Stimulated activated CD4-positive, alpha-beta T cell treated with anti-CD3 and anti-CD28 coated beads, Interleukin-2, amount 100 ng/mL, for 4 hours (primary cell): Measurements from ENCODE around the gene FAM219A.
"Not testable (repeated sequence)": the region's sequence is repeated elsewhere in the genome, so short reads cannot be mapped to it uniquely, and the experiment has no call there.

Experiments used
- DNase-seq: peaks from one replicate; pipeline ENCODE4 v3.0.0-alpha.2; 2020; ENCODE audit warnings: low read depth

The FAM219A gene

DNA sequence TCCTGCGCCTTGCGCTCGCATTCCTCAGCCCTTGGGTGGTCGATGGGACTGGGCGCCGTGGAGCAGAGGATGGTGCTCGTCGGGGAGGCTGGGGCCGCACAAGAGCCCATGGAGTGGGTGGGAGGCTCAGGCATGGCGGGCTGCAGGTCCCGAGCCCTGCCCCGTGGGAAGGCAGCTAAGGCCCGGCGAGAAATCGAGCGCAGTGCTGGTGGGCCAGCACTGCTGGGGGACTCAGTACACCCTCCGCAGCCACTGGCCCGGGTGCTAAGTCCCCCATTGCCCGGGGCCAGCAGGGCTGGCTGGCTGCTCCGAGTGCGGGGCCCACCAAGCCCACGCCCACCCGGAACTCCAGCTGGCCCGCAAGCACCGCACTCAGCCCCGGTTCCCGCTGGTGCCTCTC, 24.4 kb upstream of the FAM219A start:
- DNase-seq: not testable (repeated sequence)

DNA sequence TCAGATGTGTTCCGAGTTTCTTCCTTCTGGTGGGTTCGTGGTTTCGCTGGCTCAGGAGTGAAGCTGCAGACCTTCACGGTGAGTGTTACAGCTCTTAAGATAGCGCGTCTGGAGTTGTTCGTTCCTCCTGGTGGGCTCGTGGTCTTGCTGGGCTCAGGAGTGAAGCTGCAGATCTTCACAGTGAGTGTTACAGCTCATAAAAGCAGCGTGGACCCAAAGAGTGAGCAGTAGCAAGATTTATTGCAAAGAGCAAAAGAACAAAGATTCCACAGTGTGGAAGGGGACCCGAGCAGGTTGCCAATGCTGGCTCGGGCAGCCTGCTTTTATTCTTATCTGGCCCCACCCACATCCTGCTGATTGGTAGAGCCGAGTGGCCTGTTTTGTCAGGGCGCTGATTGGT, 23.2 kb upstream of the FAM219A start:
- not testable (repeated sequence) for DNase-seq

DNA sequence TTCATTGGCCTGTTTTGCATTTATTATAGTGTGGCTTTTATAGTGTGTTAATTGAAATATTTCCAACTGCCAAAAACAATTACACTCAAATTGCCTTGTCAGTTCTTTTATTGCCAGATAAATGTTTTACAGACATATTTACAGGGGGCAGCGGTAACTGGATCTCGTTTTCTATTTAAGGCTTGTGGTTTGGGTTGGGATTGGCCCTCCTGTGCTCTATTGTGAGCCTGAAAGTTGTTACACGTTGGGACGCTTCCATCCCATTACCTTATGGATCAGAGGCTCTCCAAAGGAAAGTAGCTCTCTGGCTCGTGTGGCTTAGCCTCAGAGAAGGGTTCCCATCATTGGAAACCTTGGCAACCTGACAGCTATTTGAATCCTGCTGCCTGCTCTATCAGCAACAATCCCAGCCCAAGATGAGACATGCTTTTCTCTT, 21.1 kb upstream of the FAM219A start:
- DNase-seq: no peak

DNA sequence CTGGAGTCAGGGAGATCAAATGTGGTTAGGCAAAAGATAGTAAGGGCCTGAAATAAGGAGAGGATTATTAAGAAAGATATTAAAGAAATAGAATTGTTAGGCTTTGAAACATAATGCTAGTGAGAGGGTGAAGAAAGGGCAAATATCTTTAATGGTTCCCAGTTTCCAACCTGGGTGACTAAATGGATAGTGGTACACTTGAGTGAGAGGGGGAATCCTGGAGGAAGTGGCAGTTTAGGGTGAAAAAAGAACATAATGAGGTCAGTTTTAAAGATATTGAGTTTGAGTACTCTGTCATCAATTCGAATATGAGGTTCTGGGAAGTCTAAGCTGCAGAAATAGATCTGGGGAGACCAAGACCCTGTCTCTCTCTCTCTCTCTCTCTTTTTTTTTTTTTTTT, 19.2 kb upstream of the FAM219A start:
- DNase-seq: no peak

DNA sequence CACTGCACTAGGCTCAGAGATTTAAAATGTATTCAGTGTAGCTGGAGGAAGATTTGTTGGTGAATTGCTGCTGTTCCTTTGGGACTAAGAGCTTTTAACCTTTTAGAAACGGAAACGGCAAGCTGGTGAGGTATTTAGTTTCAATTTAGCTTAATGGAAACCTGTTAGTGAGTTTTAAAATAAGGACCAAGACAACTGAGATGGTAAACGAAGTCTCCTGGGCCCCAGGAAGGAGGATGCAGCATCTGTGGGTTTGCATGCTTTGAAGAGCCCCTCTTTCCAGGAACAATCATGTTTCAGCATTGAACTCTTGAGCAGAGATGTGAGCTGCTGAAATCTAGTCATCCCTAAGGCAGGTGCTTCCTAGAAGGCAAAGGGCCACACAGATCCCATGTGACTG, 16.7 kb upstream of the FAM219A start:
- DNase-seq: no peak

DNA sequence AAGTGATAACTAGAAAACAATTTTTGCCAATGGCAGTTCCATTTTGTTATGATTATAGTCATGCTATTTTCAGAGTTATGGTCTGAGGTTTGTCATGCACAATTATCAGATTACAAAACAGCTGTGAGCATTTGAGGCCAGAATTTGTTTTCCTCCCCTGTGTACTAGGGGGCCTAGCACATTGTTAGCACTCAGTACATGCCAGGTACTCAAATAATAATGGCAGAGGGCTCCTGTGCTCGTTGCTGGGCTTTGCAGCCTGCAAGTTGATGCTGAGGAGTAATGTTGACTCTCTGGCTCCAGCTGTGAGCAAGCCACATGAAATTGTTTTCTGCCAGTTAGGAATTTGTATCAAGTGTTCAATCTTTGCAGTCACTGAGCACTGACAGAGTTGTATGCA, 7.1 kb upstream of the FAM219A start:
- no peak for DNase-seq

DNA sequence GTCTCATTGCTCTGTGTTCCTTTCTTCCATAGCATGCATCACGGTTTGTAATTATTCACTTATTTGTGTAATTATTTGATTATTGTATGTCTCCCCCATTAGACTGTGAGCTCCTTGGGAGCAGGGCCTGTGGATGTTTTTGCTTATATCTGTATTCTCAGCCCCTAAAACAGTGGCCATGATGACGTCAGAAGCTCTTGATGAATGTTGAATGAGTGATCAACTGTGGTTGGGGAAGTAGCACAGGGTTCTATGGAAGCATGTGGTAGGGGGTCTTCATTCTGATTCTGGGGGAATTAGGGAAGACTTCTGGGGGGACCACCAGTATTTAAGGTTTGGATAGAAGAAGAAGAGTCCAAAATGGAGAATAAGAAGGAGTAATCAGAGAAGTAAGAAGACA, 6.2 kb upstream of the FAM219A start:
- DNase-seq: no peak

DNA sequence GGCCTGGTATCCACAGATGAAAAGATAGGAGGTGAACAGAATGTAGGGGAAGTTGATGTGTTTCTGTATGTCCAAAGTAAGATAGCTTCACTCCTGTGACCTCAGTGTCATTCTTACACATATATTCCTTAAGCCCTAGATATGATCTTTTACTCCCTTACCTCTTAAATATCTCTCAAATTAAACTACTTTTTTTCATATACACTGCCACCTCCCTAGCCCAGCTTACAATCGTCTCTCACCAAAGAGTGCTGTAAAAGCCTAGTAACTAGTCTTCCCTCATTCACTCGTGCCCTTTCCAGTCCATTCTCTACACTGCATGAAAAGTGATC, 5.5 kb upstream of the FAM219A start:
- DNase-seq: no peak

DNA sequence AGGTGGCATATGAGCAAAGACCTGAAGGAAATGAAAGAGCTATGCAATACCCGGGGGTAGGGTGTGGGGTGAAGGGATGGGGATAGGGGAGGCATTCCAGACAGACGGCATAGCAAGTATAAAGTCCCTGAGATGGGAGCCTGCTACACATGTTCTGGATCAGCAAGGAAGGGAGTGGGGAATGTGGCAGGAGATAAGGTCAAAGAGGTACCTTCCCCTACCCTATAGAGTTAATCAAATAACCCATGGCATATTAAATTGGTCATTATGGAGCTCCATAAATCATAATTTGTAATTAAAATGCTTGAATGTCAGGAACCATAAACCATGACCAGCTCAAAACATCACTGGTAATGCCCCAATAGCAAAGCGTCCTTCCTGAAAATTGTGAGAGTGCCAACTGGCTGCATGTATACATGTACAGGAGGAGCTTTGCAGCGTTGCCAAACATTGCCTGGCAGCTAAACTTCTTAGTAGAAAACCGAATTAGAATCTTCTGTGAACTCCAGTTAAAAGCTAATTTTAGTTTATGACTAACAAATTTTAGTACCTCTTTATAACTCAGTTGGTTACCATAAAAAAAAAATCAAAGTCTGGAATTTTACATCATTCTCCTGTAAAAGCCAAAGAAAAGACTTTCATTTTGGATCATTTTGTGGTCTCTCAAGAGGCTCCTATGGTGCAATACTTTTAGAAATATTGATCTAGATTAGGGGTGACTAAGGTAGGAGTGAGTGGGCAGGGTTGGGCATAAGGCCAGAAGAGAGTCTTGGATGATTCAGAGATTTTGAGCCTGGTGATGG, 4.9 kb upstream of the FAM219A start:
- no peak for DNase-seq

DNA sequence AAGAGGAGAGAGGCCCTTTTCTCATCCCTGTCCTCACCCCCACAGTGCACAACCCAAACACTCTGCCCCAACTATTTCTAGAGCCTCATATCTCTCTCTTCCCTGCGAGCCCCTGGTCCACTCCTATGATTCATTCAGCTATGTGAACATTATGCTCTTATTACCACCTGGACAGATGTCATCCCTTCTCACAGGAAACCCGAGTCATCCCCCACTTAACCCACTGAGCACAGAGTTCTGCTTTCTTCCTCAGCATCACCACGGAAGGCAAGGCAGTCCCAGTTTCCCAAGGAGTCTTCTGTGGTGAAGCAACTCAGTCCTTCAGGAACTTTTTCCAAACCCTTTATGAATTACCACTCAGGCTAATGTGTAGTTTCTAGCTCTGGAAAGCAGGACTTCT, 1.6 kb upstream of the FAM219A start:
- no peak for DNase-seq

DNA sequence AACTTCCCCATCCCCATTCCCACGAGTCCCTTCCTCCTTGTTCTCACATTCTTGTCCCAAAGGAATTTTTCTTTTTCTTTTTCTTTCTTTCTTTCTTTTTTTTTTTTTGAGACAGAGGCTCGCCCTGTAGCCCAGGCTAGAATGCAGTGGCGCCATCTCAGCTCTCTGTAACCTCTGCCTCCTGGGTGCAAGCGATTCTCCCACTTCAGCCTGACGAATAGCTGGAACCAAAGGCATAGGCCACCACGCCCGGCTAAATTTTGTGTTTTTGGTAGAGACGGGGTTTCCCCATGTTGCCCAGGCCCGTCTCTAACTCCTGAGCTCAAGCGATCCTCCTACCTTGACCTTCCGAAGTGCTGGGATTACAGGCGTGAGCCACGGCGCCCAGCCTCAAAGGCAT, 986 bp upstream of the FAM219A start:
- no peak for DNase-seq

DNA sequence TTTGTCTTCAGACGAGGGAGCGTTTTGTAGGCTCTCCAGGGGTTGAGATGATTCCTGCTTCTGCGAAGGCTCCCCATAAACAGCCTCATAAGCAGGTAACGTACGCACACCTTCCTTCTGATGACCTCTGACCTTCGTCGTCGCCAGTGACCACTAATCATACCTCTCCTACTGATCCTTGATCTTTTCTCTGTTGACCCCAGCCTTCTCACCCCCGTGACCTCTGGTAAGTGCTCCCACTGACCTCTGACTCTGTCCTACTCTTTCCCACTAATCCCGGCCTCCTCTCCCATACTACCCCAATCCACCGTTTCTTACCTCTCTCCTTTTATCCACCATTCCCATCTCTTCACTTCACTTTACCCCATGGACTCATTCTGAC, 580 bp upstream of the FAM219A start:
- DNase-seq: no peak

DNA sequence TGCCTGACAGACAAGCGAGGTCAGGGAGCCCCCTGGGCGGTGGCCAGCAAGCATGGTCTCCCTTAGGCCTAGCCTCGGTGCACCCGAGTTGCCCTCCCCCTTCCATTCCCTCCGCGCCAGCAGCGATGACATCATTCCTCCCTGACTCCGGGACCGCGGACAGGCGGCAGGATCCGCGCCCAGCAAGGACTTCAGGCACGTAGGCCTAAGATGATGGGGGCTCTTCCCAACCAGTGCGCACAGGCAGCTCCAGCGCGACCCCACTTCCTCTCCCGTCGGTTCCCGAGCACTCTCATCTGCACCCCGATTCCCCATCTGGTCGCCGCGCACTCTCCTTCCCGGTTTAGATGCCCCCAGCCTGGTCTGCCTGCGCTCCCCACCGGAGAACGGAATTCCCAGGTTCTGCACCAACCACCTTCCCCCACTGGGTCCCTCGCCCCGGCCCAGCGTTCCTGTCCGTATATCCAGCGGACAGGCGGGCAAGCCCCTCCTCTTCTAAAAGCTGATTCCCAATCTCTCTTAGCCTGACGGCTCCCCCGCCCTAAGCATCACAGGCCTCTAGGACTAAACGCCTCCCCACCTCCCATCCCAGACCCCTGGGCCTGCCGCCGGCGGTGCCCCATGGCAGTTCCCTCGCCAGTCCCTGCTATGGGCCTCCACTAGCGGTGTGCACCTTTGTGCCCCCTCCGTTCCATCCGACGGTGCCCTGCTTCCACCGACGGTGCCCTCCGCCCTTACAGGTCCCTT, 931 bp downstream of the FAM219A start:
- no peak for DNase-seq

DNA sequence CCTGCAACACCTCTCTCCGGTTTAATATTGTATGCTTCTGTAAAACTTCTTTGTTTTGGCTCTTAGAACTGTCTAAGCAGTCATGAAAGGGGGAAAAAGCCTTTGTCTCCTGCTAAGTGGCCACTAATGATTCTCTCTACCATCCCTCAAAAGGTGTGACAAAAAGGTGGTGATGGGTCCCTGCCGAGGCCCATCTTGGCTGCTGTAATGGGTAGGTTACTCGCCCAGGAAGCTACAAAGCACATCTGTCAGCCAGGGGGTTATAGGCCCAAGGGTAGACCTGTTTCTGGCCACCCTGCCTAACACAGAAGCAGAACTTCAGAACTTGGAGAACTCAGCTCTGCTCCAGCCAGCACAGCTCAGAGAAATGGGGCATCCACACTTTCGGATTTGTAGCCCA, 1.6 kb downstream of the FAM219A start:
- DNase-seq: no peak

DNA sequence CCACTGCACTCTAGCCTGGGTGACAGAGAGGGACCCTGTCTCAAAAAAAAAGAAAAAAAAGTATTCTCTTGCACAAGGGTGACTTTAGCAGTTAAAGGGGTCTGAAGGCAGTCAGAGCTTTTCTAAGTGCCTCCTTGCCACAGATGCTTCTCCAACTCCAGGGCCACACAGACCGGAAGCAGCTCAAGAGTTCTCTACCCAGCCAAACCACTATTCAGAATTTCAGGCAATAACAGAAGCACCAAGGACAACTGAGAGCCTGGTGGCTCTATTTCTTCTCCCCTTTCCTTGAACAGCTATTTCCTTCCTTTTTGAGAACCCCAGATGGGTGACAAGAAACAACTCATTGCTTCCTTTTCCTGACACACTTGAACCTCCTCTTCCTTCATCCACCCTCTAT, 2.2 kb downstream of the FAM219A start:
- DNase-seq: no peak

DNA sequence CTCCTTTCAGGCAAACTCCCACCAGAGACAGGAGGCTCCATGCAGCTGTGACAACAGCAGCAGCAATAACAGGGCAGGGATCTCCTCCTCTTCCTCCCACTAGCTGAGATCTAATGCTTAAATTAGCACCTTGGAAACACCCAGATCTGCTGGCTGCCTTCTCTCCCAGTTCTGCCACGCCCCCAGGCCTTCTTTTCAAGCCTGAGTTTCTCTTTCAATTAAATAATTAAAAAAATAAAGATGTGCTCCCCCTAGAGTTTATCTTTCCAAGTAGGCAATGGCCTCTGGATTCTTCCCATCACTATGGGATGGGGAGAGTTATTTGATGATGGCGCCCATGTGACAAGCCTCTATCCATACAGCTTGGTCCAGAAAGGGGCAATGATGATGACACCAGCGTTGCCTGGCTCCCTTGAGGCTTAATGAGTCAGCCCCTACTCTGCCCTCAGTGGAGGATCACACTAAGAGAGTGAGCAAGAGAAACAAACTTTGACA, 3.8 kb downstream of the FAM219A start:
- no peak for DNase-seq

DNA sequence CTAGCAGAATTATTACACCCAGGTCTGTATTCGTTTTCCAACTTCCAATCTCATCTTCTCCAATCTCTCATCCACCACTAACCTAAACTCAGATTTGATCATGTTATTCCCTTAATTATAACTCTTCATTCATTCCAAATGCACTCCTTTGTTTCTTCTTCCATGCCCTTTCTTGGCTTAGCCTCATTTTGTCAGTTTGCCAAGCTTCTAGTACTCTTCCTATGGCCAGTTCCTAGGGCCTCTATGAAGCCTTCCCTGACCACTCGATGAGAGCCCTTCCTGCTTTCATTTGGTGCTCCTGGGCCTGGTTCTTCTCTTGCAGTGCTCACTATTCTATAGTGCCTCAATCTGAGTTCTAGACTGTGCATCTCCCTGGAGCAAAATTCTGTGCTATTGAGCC, 5.8 kb downstream of the FAM219A start:
- no peak for DNase-seq

DNA sequence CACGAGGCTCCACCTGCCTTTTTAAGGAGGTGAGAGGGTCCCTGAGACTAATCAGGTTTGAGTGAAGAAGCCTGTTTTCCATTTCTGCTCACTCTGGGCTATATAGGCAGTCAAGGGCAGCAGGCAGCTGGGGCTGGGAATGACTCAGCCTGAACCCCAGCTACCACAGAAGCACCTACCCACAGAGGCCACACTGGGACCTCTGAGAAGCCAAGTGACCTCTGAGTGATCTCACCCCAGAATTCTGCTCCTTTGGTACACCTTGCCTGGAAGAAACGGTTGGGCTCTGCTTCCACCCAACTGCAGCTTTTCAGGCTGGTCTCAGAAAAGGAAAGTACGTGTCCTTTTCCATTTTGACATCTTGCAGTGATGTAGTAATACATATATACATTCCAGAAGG, 6.8 kb downstream of the FAM219A start:
- no peak for DNase-seq

DNA sequence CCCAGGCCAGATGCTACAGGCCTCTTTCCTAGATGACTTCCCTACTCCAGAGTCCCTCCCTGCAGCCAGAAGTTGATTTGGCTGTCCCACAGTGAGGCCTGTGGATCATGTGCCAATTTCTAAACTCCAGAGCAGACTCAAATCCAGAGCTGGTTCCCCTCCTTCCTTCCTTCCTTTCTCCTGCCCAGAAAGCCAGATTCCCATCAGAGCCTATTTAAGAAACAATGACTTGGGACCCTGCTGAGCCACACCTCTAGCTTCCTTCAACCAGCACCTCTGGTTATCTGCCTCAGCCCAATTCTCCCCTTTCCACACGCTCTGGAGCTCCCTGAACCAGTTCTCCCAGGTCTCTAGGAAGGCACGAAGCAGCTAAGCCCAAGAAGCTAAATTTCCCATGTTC, 7.2 kb downstream of the FAM219A start:
- no peak for DNase-seq

DNA sequence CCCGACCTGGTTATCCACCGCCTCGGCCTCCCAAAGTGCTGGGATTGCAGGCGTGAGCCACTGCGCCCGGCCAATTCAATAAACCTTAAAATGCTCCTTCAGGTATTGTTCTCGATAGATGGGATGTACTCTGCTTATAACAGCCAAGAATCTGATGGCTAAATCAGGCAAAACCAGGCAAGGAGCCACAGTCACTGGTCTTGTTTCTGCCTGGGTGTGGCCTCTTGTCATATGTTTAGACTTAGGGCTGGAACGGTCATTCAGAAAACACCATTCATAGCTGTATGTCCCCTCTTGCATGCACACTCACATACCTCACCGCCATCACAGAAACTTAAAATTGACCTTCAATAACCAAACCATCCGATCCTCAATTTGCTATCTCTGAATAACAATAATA, 7.7 kb downstream of the FAM219A start:
- no peak for DNase-seq

DNA sequence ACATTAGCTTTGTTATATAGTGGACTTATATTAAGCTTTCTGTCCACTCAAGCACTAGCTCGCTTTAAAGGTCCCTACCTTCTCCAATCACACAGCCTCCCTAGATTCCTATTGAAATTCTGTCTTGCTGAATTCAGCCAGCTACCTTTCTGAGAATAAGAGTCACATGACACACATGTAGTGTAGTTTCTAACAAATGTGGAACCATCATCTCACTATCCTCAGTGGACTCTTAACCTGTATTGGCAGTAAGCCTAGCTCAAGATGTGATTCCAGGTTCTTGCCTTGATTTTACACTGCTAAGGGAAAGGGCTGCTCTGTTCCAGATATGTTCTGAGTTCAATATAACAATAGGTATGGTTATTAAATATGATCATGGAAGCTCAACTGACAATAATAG, 11.4 kb downstream of the FAM219A start:
- DNase-seq: no peak

DNA sequence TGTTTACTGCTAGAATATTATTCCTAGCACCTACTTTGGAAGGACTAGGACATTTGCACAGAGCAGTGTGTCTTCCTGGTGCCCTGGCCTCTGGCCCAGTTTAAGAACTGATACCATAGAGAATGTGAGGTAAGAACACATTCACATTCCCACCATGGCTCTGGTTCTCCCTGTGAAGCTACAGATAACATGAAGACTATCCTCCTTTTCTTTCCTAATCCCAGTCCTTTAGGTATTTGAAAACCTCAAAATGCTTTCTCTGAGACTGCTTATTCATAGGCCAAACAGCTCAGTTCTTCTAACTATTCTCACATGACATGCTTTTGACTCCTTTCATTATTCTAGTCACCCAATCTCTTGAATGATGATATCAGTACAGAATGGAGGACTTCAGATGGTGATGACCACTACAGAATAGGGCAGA, 11.9 kb downstream of the FAM219A start:
- no peak for DNase-seq

DNA sequence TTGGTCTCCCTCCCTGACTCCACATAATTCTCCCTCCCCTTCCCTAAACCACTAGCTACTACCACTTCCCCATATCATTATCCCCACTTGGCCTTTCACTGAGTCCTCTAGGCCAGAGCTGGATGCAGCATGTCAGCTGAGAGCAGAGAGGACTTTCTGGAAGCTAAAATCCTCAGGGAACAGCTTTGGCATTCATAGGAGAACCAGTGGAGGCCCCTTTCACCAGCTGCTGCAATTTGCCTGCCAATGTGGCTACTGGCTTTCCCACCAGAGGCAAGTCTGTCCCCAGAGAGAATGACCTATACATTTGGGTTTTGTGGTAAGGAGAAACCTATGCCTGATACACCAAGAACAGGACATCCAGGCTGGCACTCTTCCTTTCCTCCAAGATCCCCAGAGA, 14.4 kb downstream of the FAM219A start:
- no peak for DNase-seq

DNA sequence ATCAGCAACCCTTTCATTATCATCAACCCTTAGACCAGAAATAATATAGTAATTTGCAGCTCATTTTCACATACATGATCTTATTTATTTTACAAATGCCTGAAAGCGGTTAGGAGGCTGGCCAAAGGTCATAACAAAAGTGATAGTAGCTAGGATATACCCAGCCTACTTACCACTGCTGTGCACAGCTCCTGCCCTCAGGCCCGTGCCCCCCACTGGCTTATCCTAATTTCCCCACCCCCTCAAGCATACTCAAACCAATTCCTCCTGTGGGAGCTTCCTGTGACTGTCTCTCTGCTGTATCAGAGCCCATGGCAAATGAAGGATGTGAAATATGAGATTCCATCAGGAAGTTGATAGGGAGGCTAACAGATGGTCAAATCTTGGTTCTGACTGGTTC, 14.8 kb downstream of the FAM219A start:
- no peak for DNase-seq
